ENCODE data around the gene WDR89. TPM values are rescaled to one million over a fixed set of nuclear protein-coding genes. Genes with fewer than 3 reads are reported as not detected.

Gene WDR89
- polyA plus RNA-seq, 2 of the 4 experiments (the other 2 are of a cell fraction), result 15.1 to 20.9 TPM

GRCh38 chr14:63652406-63652805 is 10.7 kb upstream of the WDR89 start:
- ChIA-PET CTCF (interaction anchor here (0.6 to 2.1 kb wide), 6 partner anchors 11 to 874 kb away, joined by 3 to 5 read pairs (median 4); no protein-coding TSS in a partner anchor), POLR2A (interaction anchor here (0.9 kb wide), 1 partner anchor 10 kb away, joined by 4 read pairs; the partner anchor contains the start of gene WDR89)
- DNase-seq (ENCODE audit: low read depth in 1 of 2, low spot score in 1 of 2) (no peak), FAIRE-seq (no peak), ATAC-seq (no peak)
- Histone ChIP-seq H3K4me2 (no peak overlapping the region), H3K4me3 (no peak overlapping the region), H3K27ac (no peak overlapping the region), H3K9me3 (no peaks in the 10 kb centered on the region), H3K4me1 (no peaks in the 10 kb centered on the region)
- WGBS (ENCODE audit: missing lambda C conversion rate), result 92% methylated on average over 3 of the region's 3 CpGs
- TF ChIP-seq EHF (CRISPR knock-in tag; IDR thresholded peaks at IDR 0.05), result no peak
- TF ChIP-seq HMGXB4 (CRISPR knock-in tag; IDR thresholded peaks at IDR 0.05; ENCODE audit: borderline replicate concordance), result no peak
- no peak for TF ChIP-seq BCL3 (IDR thresholded peaks at IDR 0.05)
- TF ChIP-seq ZFP36 (IDR thresholded peaks at IDR 0.05; ENCODE audit: borderline replicate concordance, partially characterized antibody), result no peak
- TF ChIP-seq FOSL2 (IDR thresholded peaks at IDR 0.05), result no peak
- no peak for TF ChIP-seq FOSL2 (CRISPR knock-in tag; IDR thresholded peaks at IDR 0.05)
- TF ChIP-seq GATA3 (IDR thresholded peaks at IDR 0.05; ENCODE audit: borderline replicate concordance), result no peak
- no peak for TF ChIP-seq POLR2A (IDR thresholded peaks at IDR 0.05; ENCODE audit: low read length)
- no peak for TF ChIP-seq ZNF302 (CRISPR knock-in tag; IDR thresholded peaks at IDR 0.05)
- no peak for TF ChIP-seq NR3C1 (IDR thresholded peaks at IDR 0.05)
- TF ChIP-seq KDM1A (IDR thresholded peaks at IDR 0.05; ENCODE audit: low read depth), result no peak

GRCh38 chr14:63650256-63650952 is 8.7 kb upstream of the WDR89 start:
- H3K4me3 ChIP-seq, result no peak overlapping the region
- TF ChIP-seq SMC3 (IDR thresholded peaks at IDR 0.05) (no peak), RARB (CRISPR knock-in tag; IDR thresholded peaks at IDR 0.05) (no peak), ZSCAN20 (CRISPR knock-in tag; IDR thresholded peaks at IDR 0.05) (no peak), JUN (IDR thresholded peaks at IDR 0.05) (no peak), CHD2 (IDR thresholded peaks at IDR 0.05; ENCODE audit: low read length, partially characterized antibody) (no peak), ZNF302 (CRISPR knock-in tag; IDR thresholded peaks at IDR 0.05) (no peak)
- no peak overlapping the region for H3K27ac ChIP-seq
- FAIRE-seq (no peak), DNase-seq (ENCODE audit: low read depth in 1 of 2, low spot score in 1 of 2) (no peak), ATAC-seq (peak in 1 of 2 experiments; percentile 39; a peak in 1 of 6 replicates)
- no peaks in the 10 kb centered on the region for H3K4me1 ChIP-seq
- H3K9me3 ChIP-seq, result no peaks in the 10 kb centered on the region
- CTCF ChIA-PET, result interaction anchor here (0.6 to 3.0 kb wide), 5 partner anchors 8 to 260 kb away, joined by 3 to 8 read pairs (median 3); partner anchors contain the start of genes SGPP1 and WDR89
- WGBS (ENCODE audit: missing lambda C conversion rate), result 87% methylated on average over 3 of the region's 3 CpGs
- H3K4me2 ChIP-seq, result no peak overlapping the region
- POLR2A ChIA-PET, result interaction anchor here (1.7 kb wide), 1 partner anchor 9 kb away, joined by 13 read pairs; the partner anchor contains the start of gene WDR89

GRCh38 chr14:63647696-63648410 is 6.2 kb upstream of the WDR89 start:
- Histone ChIP-seq H3K4me1 (peaks cover 6% of the 10 kb centered on the region; the same call in 2 of the 3 replicates), H3K9me3 (no peaks in the 10 kb centered on the region), H3K4me2 (no peak overlapping the region), H3K4me3 (no peak overlapping the region), H3K27ac (no peak overlapping the region)
- FAIRE-seq, result no peak
- CTCF ChIA-PET, result interaction anchor here (3.0 kb wide), 1 partner anchor 122 kb away, joined by 8 read pairs; no protein-coding TSS in a partner anchor
- POLR2A ChIA-PET, result no interaction called here
- ATAC-seq, result no peak
- TF ChIP-seq NFE2L2 (conservative IDR thresholded peaks at IDR 0.05; ENCODE audit: low read length) (no peak), KDM5A (IDR thresholded peaks at IDR 0.05) (no peak), POLR2AphosphoS2 (conservative IDR thresholded peaks at IDR 0.05; ENCODE audit: low read length) (no peak), PHF8 (IDR thresholded peaks at IDR 0.05; ENCODE audit: borderline replicate concordance, low read depth) (no peak), HMGXB4 (CRISPR knock-in tag; IDR thresholded peaks at IDR 0.05; ENCODE audit: borderline replicate concordance) (no peak), CBX2 (IDR thresholded peaks at IDR 0.05; ENCODE audit: borderline replicate concordance, low read depth) (no peak), USF2 (IDR thresholded peaks at IDR 0.05) (no peak), MAX (IDR thresholded peaks at IDR 0.05) (no peak), MAFK (IDR thresholded peaks at IDR 0.05; ENCODE audit: partially characterized antibody) (no peak), RFX5 (IDR thresholded peaks at IDR 0.05) (no peak)
- no peak for DNase-seq (ENCODE audit: low read depth in 1 of 2, low spot score in 1 of 2)
- WGBS (ENCODE audit: missing lambda C conversion rate), result 75% methylated on average over 6 of the region's 6 CpGs
